PC-9 (cell line): ENCODE results near the gene FAM237B. TPM values are rescaled to one million over a fixed set of nuclear protein-coding genes. Genes with fewer than 3 reads are reported as not detected.
"Not testable (repeated sequence)": the region's sequence is repeated elsewhere in the genome, so short reads cannot be mapped to it uniquely, and the experiment has no call there.

Experiments
- BruUV-seq: library from RNA; stranded (reverse); fragments of 400-500 nt; replicated peaks from 2 replicates; lab custom pipeline; 2021; lab: Mats Ljungman, UMichigan
- CTCF ChIA-PET: fragments of 300-600 bp; sonication (Branson Sonifier 250); formaldehyde crosslinking; loops from one replicate; lab custom pipeline; 2022; ENCODE audit warnings: antibody characterized with exemption; lab: Charles Lee
- POLR2A ChIA-PET: fragments of 300-600 bp; sonication (Branson Sonifier 250); formaldehyde crosslinking; loops from one replicate; lab custom pipeline; 2022; ENCODE audit warnings: antibody characterized with exemption; ENCODE audit not compliant: unreplicated experiment; lab: Charles Lee
- DNase-seq, 2 experiments: peaks; one replicate each; pipeline versions ENCODE4 v3.0.0 to v3.0.0-alpha.2; 2015 to 2022; ENCODE audit warnings: mixed read lengths in 1 of 2
- H2AFZ ChIP-seq: fragments of 200-600 bp; sonication (generic); 2 replicates; pipeline ENCODE4 v1.8.1; 2017; ENCODE audit warnings: antibody characterized with exemption
- H3F3A ChIP-seq: fragments of 200-600 bp; sonication (generic); 2 replicates; pipeline ENCODE4 v1.8.1; 2017; ENCODE audit warnings: antibody characterized with exemption, mild to moderate bottlenecking, low read depth; ENCODE audit not compliant: insufficient read depth
- H3K27ac ChIP-seq: fragments of 200-600 bp; sonication (generic); 2 replicates; pipeline ENCODE4 v1.6.1; 2016; ENCODE audit warnings: mixed run types
- H3K27me3 ChIP-seq: fragments of 200-600 bp; sonication (generic); 2 replicates; pipeline ENCODE4 v1.6.1; 2016; ENCODE audit warnings: low read depth, mixed run types; ENCODE audit not compliant: insufficient read depth
- H3K36me3 ChIP-seq: fragments of 200-600 bp; sonication (generic); 2 replicates; pipeline ENCODE4 v1.6.1; 2016; ENCODE audit warnings: low read depth, mixed run types
- H3K4me1 ChIP-seq: fragments of 200-600 bp; sonication (generic); replicated peaks from 2 replicates; pipeline ENCODE4 v1.6.1; 2016; ENCODE audit warnings: mixed run types; ENCODE audit not compliant: insufficient read depth
- H3K4me2 ChIP-seq: fragments of 200-600 bp; sonication (generic); 2 replicates; pipeline ENCODE4 v1.6.1; 2017; ENCODE audit warnings: mixed run types
- H3K4me3 ChIP-seq: fragments of 200-600 bp; sonication (generic); 2 replicates; pipeline ENCODE4 v1.6.1; 2016; ENCODE audit warnings: mixed run types
- H3K79me2 ChIP-seq: fragments of 200-600 bp; sonication (generic); 2 replicates; pipeline ENCODE4 v1.6.1; 2017; ENCODE audit warnings: low read depth, mixed run types
- H3K9me2 ChIP-seq: fragments of 200-600 bp; sonication (generic); 2 replicates; pipeline ENCODE4 v1.8.1; 2017; ENCODE audit warnings: mild to moderate bottlenecking; ENCODE audit not compliant: insufficient read depth
- H3K9me3 ChIP-seq: fragments of 200-600 bp; sonication (generic); 2 replicates; pipeline ENCODE4 v1.8.1; 2016; ENCODE audit warnings: low read depth; ENCODE audit not compliant: insufficient read depth
- H4K20me1 ChIP-seq: fragments of 200-600 bp; sonication (generic); 2 replicates; pipeline ENCODE4 v1.8.1; 2017; ENCODE audit not compliant: insufficient read depth
- CTCF ChIP-seq: fragments of 200-600 bp; sonication (generic); conservative IDR thresholded peaks from 2 replicates; pipeline ENCODE4 v1.6.1; 2017; ENCODE audit warnings: mixed run types, antibody characterized with exemption, mild to moderate bottlenecking, moderate library complexity
- EZH2 ChIP-seq: fragments of 200-600 bp; sonication (generic); IDR thresholded peaks from 2 replicates; pipeline ENCODE4 v1.8.0; 2017; ENCODE audit warnings: antibody characterized with exemption, low read depth
- intact Hi-C: fragments of 100-400 bp; cut with micrococcal nuclease; formaldehyde crosslinking; loops from one replicate; pipeline ENCODE4 v1.10.0; 2022; ENCODE audit not compliant: unreplicated experiment
- total RNA-seq: library from RNA; stranded (reverse); gene quantifications from 2 replicates; pipeline ENCODE4 v1.2.3, GENCODE V29; 2021

Gene FAM237B
- total RNA-seq, 1 experiment from 2014 or later, result not detected

GRCh38 chr7:90345595-90346335 lies 24.7 kb upstream of the FAM237B start:
- ChIA-PET POLR2A (interaction anchor here (0.5 to 0.7 kb wide), 3 partner anchors 8 to 58 kb away, joined by 3 to 9 read pairs (median 8); partner anchors contain the start of gene CLDN12), CTCF (interaction anchor here (0.5 to 0.6 kb wide), 2 partner anchors 10 to 11 kb away, joined by 3 to 6 read pairs; no protein-coding TSS in a partner anchor)
- BruUV-seq, result TSS peak; percentile 93
- Histone ChIP-seq H3K4me3 (peak overlapping the region; percentile 94), H2AFZ (peak overlapping the region; percentile 99), H3K4me1 (0 out of 2 replicates have a peak, but pooled peaks cover 13% of the 10 kb centered on the region), H3K79me2 (peaks cover 37% of the 10 kb centered on the region), H3F3A (peaks cover 3% of the 10 kb centered on the region; the same call in 1 of the 2 replicates), H3K9me2 (no peaks in the 10 kb centered on the region), H3K27me3 (no peaks in the 10 kb centered on the region), H4K20me1 (no peaks in the 10 kb centered on the region), H3K36me3 (peaks cover 2% of the 10 kb centered on the region; the same call in 1 of the 2 replicates), H3K27ac (no peak overlapping the region), H3K4me2 (peak overlapping the region; percentile 88), H3K9me3 (no peaks in the 10 kb centered on the region)
- intact Hi-C loops, result loop anchor here (1.0 to 5.0 kb wide), 2 partner anchors 37 to 58 kb away; partner anchors contain the start of gene CLDN12
- DNase-seq, result peak in 1 of 2 experiments; percentile 11
- TF ChIP-seq EZH2 (no peak), CTCF (no peak)

- Histone ChIP-seq H4K20me1 (no peaks in the 10 kb centered on the region), H3K4me3 (peak overlapping the region; percentile 94; the same call in 1 of the 2 replicates), H3K36me3 (no peaks in the 10 kb centered on the region), H3K4me1 (0 out of 2 replicates have a peak, but pooled peaks cover 13% of the 10 kb centered on the region), H3K27me3 (no peaks in the 10 kb centered on the region), H3K4me2 (peak overlapping the region; percentile 88), H3K79me2 (peaks cover 34% of the 10 kb centered on the region), H3K27ac (no peak overlapping the region), H3K9me2 (no peaks in the 10 kb centered on the region), H3F3A (peaks cover 3% of the 10 kb centered on the region; the same call in 1 of the 2 replicates), H3K9me3 (no peaks in the 10 kb centered on the region), H2AFZ (peak overlapping the region; percentile 99)
- BruUV-seq, result no TSS peak
- POLR2A ChIA-PET, result interaction anchor here (0.6 kb wide), 1 partner anchor 26 kb away, joined by 8 read pairs; no protein-coding TSS in a partner anchor
- CTCF ChIA-PET, result no interaction called here
- intact Hi-C loops, result loop anchor here (5.0 kb wide), 1 partner anchor 37 kb away; no protein-coding TSS in a partner anchor
- no peak for DNase-seq
- TF ChIP-seq CTCF (no peak), EZH2 (no peak)
Measured at GRCh38 chr7:90345016-90345415, 23.9 kb upstream of the FAM237B start.

GRCh38 chr7:90337106-90337505 lies 16.0 kb upstream of the FAM237B start:
- no peaks in the 10 kb centered on the region for H4K20me1 ChIP-seq
- TF ChIP-seq CTCF (no peak), EZH2 (no peak)
- no peaks in the 10 kb centered on the region for H3K9me3 ChIP-seq
- CTCF ChIA-PET, result no interaction called here
- POLR2A ChIA-PET, result no interaction called here
- H3F3A ChIP-seq, result no peaks in the 10 kb centered on the region
- no peak overlapping the region for H2AFZ ChIP-seq
- no peaks in the 10 kb centered on the region for H3K36me3 ChIP-seq
- no peak for DNase-seq
- no peaks in the 10 kb centered on the region for H3K79me2 ChIP-seq
- intact Hi-C loops, result no loop called here
- BruUV-seq, result no TSS peak
- H3K9me2 ChIP-seq, result no peaks in the 10 kb centered on the region
- no peaks in the 10 kb centered on the region for H3K27me3 ChIP-seq
- H3K4me1 ChIP-seq, result no peaks in the 10 kb centered on the region
- H3K4me2 ChIP-seq, result no peak overlapping the region
- no peak overlapping the region for H3K27ac ChIP-seq
- no peak overlapping the region for H3K4me3 ChIP-seq

GRCh38 chr7:90334926-90335325 lies 13.8 kb upstream of the FAM237B start:
- H3K27ac ChIP-seq, POLR2A ChIA-PET, H3F3A ChIP-seq, H3K9me2 ChIP-seq, H3K79me2 ChIP-seq, CTCF ChIA-PET, H3K4me2 ChIP-seq, BruUV-seq, H3K4me3 ChIP-seq, H3K9me3 ChIP-seq, H3K27me3 ChIP-seq, H4K20me1 ChIP-seq, H3K36me3 ChIP-seq, H2AFZ ChIP-seq, DNase-seq, intact Hi-C loops, H3K4me1 ChIP-seq: not testable (repeated sequence)
